BLaER1 treated with 17β-estradiol and CSF1 and Interleukin-3, amounts not matched to agents 10 nM and 100 nM (cell line): ENCODE results near the gene PGBD5.

ENCODE experiments used
- H3K27ac ChIP-seq, 11 experiments: shearing (Covaris generic); formaldehyde crosslinking; 2 replicates each; pipeline ENCODE4 v1.8.1; 2022
- H3K27me3 ChIP-seq, 11 experiments: shearing (Covaris generic); formaldehyde crosslinking; 2 replicates each; pipeline ENCODE4 v1.8.1; 2022
- H3K36me3 ChIP-seq, 11 experiments: shearing (Covaris generic); formaldehyde crosslinking; 2 replicates each; pipeline ENCODE4 v1.8.1; 2022
- H3K4me1 ChIP-seq, 10 experiments: shearing (Covaris generic); formaldehyde crosslinking; 2 replicates each; pipeline ENCODE4 v1.8.1; 2022
- H3K4me2 ChIP-seq, 11 experiments: shearing (Covaris generic); formaldehyde crosslinking; 2 replicates each; pipeline ENCODE4 v1.8.1; 2022
- H3K4me3 ChIP-seq, 10 experiments: shearing (Covaris generic); formaldehyde crosslinking; 2 replicates each; pipeline ENCODE4 v1.8.1; 2022
- H3K9ac ChIP-seq, 11 experiments: shearing (Covaris generic); formaldehyde crosslinking; 2 replicates each; pipeline ENCODE4 v1.8.1; 2022
- H3K9me3 ChIP-seq, 11 experiments: shearing (Covaris generic); formaldehyde crosslinking; replicated peaks in 1 of 11; 2 replicates each; pipeline ENCODE4 v1.8.1; 2022
- H4K20me1 ChIP-seq, 11 experiments: shearing (Covaris generic); formaldehyde crosslinking; 2 replicates each; pipeline ENCODE4 v1.8.1; 2022
- Cebpa-rat ChIP-seq, 11 experiments: shearing (Covaris generic); IDR thresholded peaks; 2 replicates each; pipeline ENCODE4 v1.8.1; 2022

PGBD5 gene

DNA sequence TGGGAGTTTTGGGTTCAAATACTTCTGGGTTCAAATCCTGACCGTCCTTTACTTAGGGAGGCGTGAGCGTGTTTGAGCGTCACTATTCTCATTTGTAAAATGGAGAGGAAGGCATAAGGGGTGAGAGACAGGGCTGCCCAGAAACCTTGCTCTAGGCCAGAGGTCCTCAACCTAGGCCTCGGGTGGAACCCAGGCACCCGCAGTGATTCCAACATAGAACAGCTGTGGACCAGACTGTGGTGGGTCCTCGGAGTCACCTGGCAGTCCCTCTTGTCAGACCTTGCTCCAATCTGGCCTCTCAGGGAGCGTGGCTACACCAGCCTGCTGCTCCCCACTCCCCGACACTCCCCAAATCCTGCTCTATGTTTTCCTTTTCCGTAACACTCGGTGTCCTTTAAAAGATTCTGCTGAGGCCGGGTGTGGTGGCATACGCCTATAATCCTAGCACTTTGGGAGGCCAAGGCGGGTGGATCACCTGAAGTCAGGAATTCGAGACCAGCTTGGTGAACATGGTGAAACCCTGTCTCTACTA lies 116.4 kb downstream of the PGBD5 start:
- peak overlapping the region in 7 of 11 experiments; percentile 26 to 65 (median 47); a peak in 12 of 22 replicates for H3K4me2 ChIP-seq
- H3K4me3 ChIP-seq, result no peak overlapping the region
- no peak overlapping the region for H3K27ac ChIP-seq
- no peaks in the 10 kb centered on the region for H3K36me3 ChIP-seq
- no peak overlapping the region for H3K9ac ChIP-seq
- TF ChIP-seq Cebpa-rat (IDR thresholded peaks at IDR 0.05), result no peak
- no peaks in the 10 kb centered on the region for H3K27me3 ChIP-seq
- H3K9me3 ChIP-seq, result no peaks in the 10 kb centered on the region
- peaks cover 0 to 20% (median 9%) of the 10 kb centered on the region in 10 experiments; a peak in 9 of 20 replicates for H3K4me1 ChIP-seq
- H4K20me1 ChIP-seq, result no peaks in the 10 kb centered on the region

DNA sequence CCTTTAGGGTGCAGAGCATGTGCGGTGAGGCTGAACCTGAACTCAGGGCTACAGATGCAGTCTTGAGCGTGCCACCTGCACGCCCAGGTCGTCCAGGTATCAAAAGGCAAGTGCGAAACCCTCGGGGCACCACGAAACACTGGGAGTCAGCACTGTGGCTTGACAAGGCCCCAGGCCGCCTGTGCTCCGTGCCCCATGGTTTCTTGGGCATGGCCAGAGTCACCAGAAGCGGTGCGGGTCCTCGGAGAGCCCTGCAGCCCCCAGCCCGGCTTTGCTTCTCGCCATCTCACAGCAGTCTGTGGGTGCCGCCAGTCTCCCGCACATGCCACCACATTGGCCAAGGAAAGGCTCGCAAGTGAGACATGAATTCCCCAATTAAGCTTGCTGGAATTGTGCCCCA lies 117.3 kb downstream of the PGBD5 start:
- no peaks in the 10 kb centered on the region; a peak in 1 of 22 replicates for H4K20me1 ChIP-seq
- no peak overlapping the region for H3K9ac ChIP-seq
- peaks cover 0 to 20% (median 9%) of the 10 kb centered on the region in 10 experiments; a peak in 9 of 20 replicates for H3K4me1 ChIP-seq
- H3K4me2 ChIP-seq, result no peak overlapping the region
- no peak for TF ChIP-seq Cebpa-rat (IDR thresholded peaks at IDR 0.05)
- no peaks in the 10 kb centered on the region for H3K9me3 ChIP-seq
- H3K4me3 ChIP-seq, result no peak overlapping the region
- no peaks in the 10 kb centered on the region for H3K36me3 ChIP-seq
- no peaks in the 10 kb centered on the region for H3K27me3 ChIP-seq
- no peak overlapping the region for H3K27ac ChIP-seq

DNA sequence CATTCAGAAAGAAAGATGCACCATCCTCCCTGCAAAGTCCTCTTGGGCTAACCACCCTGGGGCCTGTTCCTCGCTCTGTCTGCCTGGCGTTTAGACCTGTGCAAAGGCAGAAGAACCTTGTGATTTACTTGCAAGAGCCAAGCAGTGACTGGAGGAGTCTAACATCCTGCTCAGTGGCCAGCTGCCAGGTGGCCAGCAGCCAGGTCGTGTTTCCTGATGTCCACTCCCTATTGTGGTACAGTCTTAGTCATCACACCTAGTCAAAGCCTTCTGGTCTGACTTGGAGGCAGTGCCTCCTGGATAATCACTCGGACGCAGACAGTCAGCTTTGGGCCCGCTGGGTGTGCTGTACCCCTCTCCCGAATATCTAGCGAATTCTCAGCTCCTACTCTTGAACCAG lies 118.1 kb downstream of the PGBD5 start:
- Histone ChIP-seq H3K36me3 (no peaks in the 10 kb centered on the region), H3K27me3 (no peaks in the 10 kb centered on the region), H3K4me1 (peaks cover 0 to 20% (median 9%) of the 10 kb centered on the region in 10 experiments; a peak in 9 of 20 replicates), H3K27ac (no peak overlapping the region), H4K20me1 (no peaks in the 10 kb centered on the region; a peak in 1 of 22 replicates), H3K4me2 (no peak overlapping the region), H3K9ac (no peak overlapping the region), H3K9me3 (no peaks in the 10 kb centered on the region), H3K4me3 (no peak overlapping the region)
- TF ChIP-seq Cebpa-rat (IDR thresholded peaks at IDR 0.05), result no peak

DNA sequence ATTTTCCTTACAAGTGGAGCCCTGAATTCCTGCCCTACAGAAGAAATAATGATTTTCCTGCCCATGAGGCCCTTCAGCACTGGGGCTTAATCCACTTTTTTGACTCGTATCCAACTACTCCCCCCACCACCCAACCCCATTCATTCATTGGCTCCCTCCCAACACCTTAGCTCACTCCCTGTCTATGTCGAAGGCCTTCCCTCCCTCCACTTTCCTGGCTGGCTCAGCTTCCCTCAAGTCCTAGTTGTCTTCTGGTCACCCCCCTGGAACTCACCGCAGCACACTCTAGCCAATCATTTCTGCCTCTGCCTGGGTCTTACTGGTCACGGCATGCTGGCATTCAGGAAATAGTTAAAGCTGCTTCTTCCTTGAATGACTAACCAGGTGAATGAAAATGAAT lies 118.9 kb downstream of the PGBD5 start:
- Histone ChIP-seq H3K4me2 (peak overlapping the region in 2 of 11 experiments; percentile 11 to 33; a peak in 3 of 22 replicates), H3K4me1 (peaks cover 0 to 20% (median 9%) of the 10 kb centered on the region in 10 experiments; a peak in 9 of 20 replicates), H3K9me3 (no peaks in the 10 kb centered on the region)

DNA sequence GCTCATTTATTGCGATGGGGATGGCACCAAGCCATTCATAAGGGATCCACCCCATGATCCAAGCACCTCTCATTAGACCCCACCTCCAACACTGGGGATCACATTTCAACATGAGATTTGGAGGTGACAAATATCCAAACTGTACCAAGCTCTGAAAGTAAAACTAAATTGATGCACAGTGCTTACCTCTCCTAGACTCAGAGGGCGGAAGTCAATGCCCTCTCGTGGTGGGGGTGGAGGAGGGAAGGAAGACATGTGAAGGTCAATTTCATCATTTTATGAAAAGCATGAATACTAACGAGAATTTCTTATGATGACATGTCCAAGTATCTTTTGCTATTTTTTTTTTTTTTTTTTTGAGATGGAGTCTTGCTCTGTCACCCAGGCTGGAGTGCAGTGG lies 120.0 kb downstream of the PGBD5 start:
- Histone ChIP-seq H3K9ac (no peak overlapping the region), H3K36me3 (no peaks in the 10 kb centered on the region), H4K20me1 (no peaks in the 10 kb centered on the region; a peak in 1 of 22 replicates), H3K4me1 (peaks cover 0 to 29% (median 16%) of the 10 kb centered on the region in 10 experiments; a peak in 14 of 20 replicates), H3K4me3 (no peak overlapping the region), H3K9me3 (no peaks in the 10 kb centered on the region), H3K4me2 (no peak overlapping the region), H3K27me3 (peaks cover 0 to 8% (median 3%) of the 10 kb centered on the region in 11 experiments; a peak in 12 of 22 replicates), H3K27ac (no peak overlapping the region)
- TF ChIP-seq Cebpa-rat (IDR thresholded peaks at IDR 0.05), result no peak

More for the DNA sequence above, 118.9 kb downstream of the PGBD5 start:
- Histone ChIP-seq H3K9ac (no peak overlapping the region), H3K27me3 (no peaks in the 10 kb centered on the region), H3K36me3 (no peaks in the 10 kb centered on the region), H4K20me1 (no peaks in the 10 kb centered on the region; a peak in 1 of 22 replicates), H3K27ac (no peak overlapping the region), H3K4me3 (no peak overlapping the region)
- no peak for TF ChIP-seq Cebpa-rat (IDR thresholded peaks at IDR 0.05)

DNA sequence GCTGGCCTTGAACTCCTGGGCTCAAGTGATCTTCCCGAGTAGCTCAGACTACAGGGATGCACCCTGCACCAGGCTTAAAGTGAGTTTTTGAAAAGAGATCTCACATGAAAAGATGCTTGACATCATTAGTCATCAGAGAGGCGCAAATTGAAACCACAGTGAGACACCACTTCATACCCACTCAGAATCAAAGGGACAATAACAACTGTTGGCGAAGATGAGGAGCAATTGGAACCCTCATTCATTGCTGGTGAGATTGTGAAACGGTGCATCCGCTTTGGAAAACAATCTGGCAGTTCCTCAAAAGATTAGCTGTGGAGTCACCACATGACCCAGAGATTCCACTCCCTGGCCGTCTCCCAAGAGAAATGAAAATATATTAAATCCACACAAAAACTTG lies 122.3 kb downstream of the PGBD5 start:
- H3K27me3 ChIP-seq, result peaks cover 0 to 27% (median 17%) of the 10 kb centered on the region in 11 experiments; a peak in 15 of 22 replicates
- TF ChIP-seq Cebpa-rat (IDR thresholded peaks at IDR 0.05), result no peak
- no peak overlapping the region for H3K4me3 ChIP-seq
- H3K4me1 ChIP-seq, result peaks cover 7 to 41% (median 29%) of the 10 kb centered on the region in 10 experiments
- H4K20me1 ChIP-seq, result no peaks in the 10 kb centered on the region; a peak in 1 of 22 replicates
- no peaks in the 10 kb centered on the region for H3K9me3 ChIP-seq
- H3K4me2 ChIP-seq, result no peak overlapping the region
- no peaks in the 10 kb centered on the region for H3K36me3 ChIP-seq
- H3K27ac ChIP-seq, result no peak overlapping the region
- H3K9ac ChIP-seq, result no peak overlapping the region

DNA sequence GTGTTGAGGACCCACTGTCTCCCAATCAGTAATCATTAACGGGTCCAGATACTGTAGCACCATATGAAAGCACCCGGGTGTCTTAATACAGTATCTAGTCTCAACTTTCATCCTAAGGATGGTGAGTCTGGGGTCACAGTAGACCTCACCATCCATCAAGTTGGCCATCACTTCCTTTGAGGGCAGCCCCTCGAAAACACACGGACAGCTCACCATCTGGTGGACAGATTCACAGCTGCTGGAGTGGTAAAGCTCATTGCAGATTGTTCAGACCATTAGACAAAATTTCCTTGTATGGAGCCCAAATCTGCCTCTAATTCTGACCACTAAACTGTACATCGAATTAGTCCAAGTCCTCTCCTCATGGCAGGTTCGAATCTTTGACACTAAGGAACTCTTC lies 123.1 kb downstream of the PGBD5 start:
- Histone ChIP-seq H3K9me3 (no peaks in the 10 kb centered on the region), H3K4me3 (no peak overlapping the region), H3K36me3 (no peaks in the 10 kb centered on the region), H3K27me3 (peaks cover 0 to 27% (median 17%) of the 10 kb centered on the region in 11 experiments; a peak in 15 of 22 replicates), H3K4me1 (peaks cover 7 to 41% (median 29%) of the 10 kb centered on the region in 10 experiments), H3K27ac (no peak overlapping the region), H3K9ac (no peak overlapping the region), H4K20me1 (no peaks in the 10 kb centered on the region; a peak in 1 of 22 replicates), H3K4me2 (no peak overlapping the region)
- no peak for TF ChIP-seq Cebpa-rat (IDR thresholded peaks at IDR 0.05)

DNA sequence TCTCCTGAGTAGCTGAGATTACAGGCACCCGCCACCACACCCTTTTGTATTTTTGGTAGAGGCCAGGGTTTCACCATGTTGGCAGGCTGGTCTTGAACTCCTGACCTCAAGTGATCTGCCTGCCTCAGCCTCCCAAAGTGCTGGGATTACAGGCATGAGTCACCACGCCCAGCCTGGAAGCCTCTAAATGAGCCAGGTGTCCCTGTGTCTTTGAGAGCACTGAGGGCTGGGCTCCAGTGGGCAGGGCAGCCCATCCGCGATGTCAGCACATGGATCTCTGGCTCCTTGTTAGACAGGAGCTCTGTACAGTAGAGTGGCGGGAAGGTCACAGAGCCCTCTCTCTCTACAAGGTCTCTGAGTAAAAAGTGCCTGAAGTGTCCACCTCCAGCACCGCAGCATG lies 124.3 kb downstream of the PGBD5 start:
- Histone ChIP-seq H4K20me1 (no peaks in the 10 kb centered on the region; a peak in 1 of 22 replicates), H3K4me2 (peak overlapping the region in 8 of 11 experiments; percentile 13 to 92 (median 69); a peak in 13 of 22 replicates), H3K4me3 (no peak overlapping the region), H3K27ac (no peak overlapping the region), H3K36me3 (no peaks in the 10 kb centered on the region), H3K4me1 (peaks cover 7 to 31% (median 29%) of the 10 kb centered on the region in 10 experiments), H3K9me3 (no peaks in the 10 kb centered on the region), H3K27me3 (peaks cover 0 to 27% (median 17%) of the 10 kb centered on the region in 11 experiments; a peak in 15 of 22 replicates), H3K9ac (no peak overlapping the region)
- no peak for TF ChIP-seq Cebpa-rat (IDR thresholded peaks at IDR 0.05)

DNA sequence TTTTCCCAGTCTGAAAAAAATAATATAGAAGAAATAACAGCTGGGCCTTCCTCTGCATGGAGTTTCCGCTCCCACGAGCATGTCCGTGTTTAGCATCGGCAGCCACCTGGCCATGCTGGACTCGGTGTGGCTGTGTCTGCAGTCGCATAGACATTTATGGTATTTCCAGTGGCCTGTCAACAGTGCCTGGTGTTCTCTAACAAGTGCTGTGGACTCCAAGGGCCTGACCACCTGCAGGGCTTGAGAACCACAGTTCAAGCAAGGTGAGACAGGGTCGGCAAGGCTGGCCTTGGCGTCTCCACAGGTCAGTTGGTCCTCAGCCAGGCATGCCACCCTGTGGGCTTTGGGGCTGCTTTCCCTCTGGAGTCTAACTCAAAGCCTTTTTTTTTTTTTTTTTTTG lies 124.8 kb downstream of the PGBD5 start:
- H3K36me3 ChIP-seq, result no peaks in the 10 kb centered on the region
- no peak overlapping the region for H3K9ac ChIP-seq
- H3K9me3 ChIP-seq, result no peaks in the 10 kb centered on the region
- peaks cover 0 to 27% (median 17%) of the 10 kb centered on the region in 11 experiments; a peak in 15 of 22 replicates for H3K27me3 ChIP-seq
- no peaks in the 10 kb centered on the region; a peak in 1 of 22 replicates for H4K20me1 ChIP-seq
- H3K4me3 ChIP-seq, result no peak overlapping the region; a peak in 1 of 20 replicates
- peak overlapping the region in 9 of 11 experiments; percentile 39 to 92 (median 72); a peak in 16 of 22 replicates for H3K4me2 ChIP-seq
- no peak for TF ChIP-seq Cebpa-rat (IDR thresholded peaks at IDR 0.05)
- H3K4me1 ChIP-seq, result peaks cover 7 to 31% (median 29%) of the 10 kb centered on the region in 10 experiments
- no peak overlapping the region for H3K27ac ChIP-seq
